Adipocyte (in vitro differentiated cells): ENCODE measurements around the gene TMEM132E.

ENCODE experiments used
- DNase-seq: peaks from one replicate; pipeline ENCODE4 v3.0.0-alpha.2; 2015; ENCODE audit warnings: low read depth
- H3K27me3 ChIP-seq: replicated peaks from 2 replicates; pipeline ENCODE4 v1.7.0; 2013; ENCODE audit warnings: mild to moderate bottlenecking, low read length, moderate library complexity; ENCODE audit not compliant: control insufficient read depth, insufficient read depth
- H3K36me3 ChIP-seq: 2 replicates; pipeline ENCODE4 v1.7.0; 2013; ENCODE audit warnings: low read length, mild to moderate bottlenecking, moderate library complexity; ENCODE audit not compliant: control insufficient read depth, insufficient read depth, severe bottlenecking
- H3K4me1 ChIP-seq: 2 replicates; pipeline ENCODE4 v1.7.0; 2013; ENCODE audit warnings: mild to moderate bottlenecking, low read length, moderate library complexity; ENCODE audit not compliant: control insufficient read depth, insufficient read depth
- H3K4me3 ChIP-seq: 2 replicates; pipeline ENCODE4 v1.7.0; 2013; ENCODE audit warnings: mild to moderate bottlenecking, low read length, moderate library complexity
- H3K9ac ChIP-seq: 2 replicates; pipeline ENCODE4 v1.7.0; 2013; ENCODE audit warnings: mild to moderate bottlenecking, low read length, moderate library complexity
- H3K9me3 ChIP-seq: 2 replicates; pipeline ENCODE4 v1.7.0; 2013; ENCODE audit warnings: mild to moderate bottlenecking, low read length, moderate library complexity; ENCODE audit not compliant: control insufficient read depth

The TMEM132E gene

DNA sequence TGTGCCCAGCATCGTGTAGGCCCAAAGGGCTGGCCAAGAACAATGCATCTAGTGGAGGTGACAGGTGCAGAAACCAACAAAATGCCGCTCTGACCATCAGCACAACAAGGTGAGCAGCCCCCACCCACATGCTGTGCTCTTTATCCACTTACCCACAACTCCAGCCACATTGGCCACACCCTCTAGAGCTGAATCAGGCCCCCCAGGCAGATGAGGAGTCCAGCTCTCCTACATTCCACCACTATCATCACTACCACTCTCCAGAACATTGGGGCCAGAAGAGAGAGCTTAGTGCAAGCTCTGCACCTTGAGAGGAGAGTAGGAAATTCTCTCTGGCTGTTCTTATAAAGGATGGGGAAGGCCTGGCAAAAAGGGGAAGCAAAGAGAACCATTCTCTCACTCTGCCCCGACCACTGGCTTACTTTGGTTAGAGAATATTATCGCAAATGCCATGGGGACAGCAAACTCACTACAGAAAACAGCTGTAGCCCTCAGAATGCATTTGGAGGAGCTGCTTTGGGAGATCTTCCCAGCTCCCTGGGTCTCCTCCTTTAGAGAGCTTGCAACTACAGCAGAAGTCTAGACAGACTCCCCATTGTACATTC is 75.0 kb downstream of the TMEM132E start:
- Histone ChIP-seq H3K36me3 (no peaks in the 10 kb centered on the region), H3K9me3 (peaks cover 6% of the 10 kb centered on the region), H3K9ac (no peak overlapping the region), H3K4me3 (no peak overlapping the region), H3K4me1 (peaks cover 15% of the 10 kb centered on the region), H3K27me3 (peaks cover 56% of the 10 kb centered on the region)
- DNase-seq, result no peak

DNA sequence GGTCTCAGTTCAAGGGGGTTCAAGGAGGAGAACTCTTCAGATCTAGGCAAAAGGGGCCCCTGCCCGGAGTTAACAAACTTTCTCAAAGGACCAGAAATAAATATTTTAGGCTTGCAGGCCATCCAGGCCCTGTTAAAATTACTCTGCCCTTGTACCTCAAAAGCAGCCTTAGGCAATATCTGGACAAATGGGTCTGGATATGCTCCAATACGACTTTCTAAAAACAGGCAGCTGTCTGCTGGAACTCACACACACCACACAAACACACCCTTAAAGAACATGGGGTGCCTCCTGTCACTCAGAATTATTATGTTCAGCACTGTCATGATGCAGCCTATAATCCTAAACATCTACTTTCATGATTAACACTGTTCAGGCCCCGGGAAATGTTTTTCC is 75.5 kb downstream of the TMEM132E start:
- no peak for DNase-seq
- H3K9ac ChIP-seq, result no peak overlapping the region
- H3K9me3 ChIP-seq, result peaks cover 6% of the 10 kb centered on the region
- peaks cover 15% of the 10 kb centered on the region for H3K4me1 ChIP-seq
- H3K4me3 ChIP-seq, result no peak overlapping the region
- no peaks in the 10 kb centered on the region for H3K36me3 ChIP-seq
- peaks cover 59% of the 10 kb centered on the region for H3K27me3 ChIP-seq

DNA sequence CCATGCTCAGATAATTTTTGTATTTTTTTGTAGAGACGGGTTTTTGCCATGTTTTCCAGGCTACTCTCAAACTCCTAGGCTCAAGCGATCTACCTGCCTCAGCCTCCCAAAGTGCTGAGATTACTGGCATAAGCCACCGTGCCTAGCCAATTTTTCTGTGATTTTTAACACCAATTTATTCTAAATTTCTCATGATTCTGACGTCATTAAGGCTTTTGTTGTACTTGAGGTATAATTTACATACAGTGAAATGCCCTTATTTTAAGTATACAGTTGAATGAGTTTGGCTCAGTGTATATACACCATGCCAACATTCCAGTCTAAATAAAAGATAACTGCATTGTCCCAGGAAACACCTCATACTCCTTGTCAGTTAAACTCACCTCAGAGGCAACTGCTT is 77.4 kb downstream of the TMEM132E start:
- H3K36me3 ChIP-seq, result no peaks in the 10 kb centered on the region
- no peak overlapping the region for H3K9ac ChIP-seq
- H3K4me3 ChIP-seq, result no peak overlapping the region
- H3K4me1 ChIP-seq, result peaks cover 15% of the 10 kb centered on the region
- DNase-seq, result no peak
- H3K27me3 ChIP-seq, result peaks cover 55% of the 10 kb centered on the region
- no peaks in the 10 kb centered on the region for H3K9me3 ChIP-seq

DNA sequence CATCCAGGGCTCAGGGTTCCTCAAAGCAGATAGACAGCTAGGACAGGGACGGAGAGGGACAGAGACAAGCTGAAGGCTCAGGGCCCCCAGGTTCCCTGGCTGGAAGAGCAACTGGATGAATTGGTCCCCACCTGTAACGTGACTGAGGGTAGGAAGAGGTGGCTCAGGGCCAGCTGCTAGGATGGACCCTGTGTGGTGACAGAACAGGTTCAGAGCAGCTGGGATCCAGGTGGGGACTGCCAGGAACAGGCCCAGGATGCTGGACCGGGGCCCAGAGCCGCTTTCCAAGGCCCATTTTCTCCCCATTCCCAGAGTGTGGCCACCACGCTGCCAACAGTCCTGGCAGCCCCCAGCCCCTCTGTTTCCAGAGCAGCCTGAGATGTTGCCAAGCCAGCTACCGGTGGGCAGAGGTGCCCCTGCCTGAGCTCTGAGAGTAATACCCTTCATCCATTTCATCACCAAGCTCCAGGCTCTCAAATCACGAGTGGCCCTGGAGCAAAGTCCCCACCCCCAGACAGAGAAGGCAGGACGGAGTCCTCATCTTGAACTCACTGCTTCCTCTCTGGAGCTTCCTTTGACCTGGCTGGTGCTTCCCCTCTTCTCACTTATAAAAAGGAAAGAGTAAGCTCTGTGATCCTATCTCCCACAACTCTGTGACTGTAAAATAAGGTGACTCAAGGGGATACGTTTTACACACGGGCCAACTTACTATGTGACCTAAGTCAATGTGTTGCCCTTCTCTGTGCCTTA is 79.6 kb downstream of the TMEM132E start:
- Histone ChIP-seq H3K27me3 (peaks cover 53% of the 10 kb centered on the region), H3K4me3 (no peak overlapping the region), H3K36me3 (no peaks in the 10 kb centered on the region), H3K9me3 (no peaks in the 10 kb centered on the region), H3K4me1 (peaks cover 15% of the 10 kb centered on the region), H3K9ac (no peak overlapping the region)
- DNase-seq, result no peak

DNA sequence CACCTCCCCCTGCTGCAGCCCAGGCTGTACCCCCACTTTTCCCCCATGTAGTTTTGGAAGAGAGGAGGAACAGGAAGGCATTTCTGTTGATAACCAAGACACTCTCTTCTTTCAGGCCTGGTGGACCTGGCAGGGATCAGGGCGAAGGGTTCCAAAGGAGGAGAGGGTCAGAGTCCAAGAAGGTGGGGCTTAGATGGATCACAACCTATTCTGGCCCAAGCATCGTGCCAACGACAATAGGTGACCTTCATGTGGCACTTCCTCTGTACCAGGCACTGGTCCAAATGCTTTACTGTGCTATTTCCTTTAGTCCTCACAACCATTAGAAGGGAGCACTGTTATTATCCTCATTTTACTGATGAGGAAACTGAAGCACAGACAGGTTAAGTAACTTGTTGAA is 84.3 kb downstream of the TMEM132E start:
- Histone ChIP-seq H3K27me3 (peaks cover 72% of the 10 kb centered on the region), H3K9me3 (no peaks in the 10 kb centered on the region), H3K36me3 (no peaks in the 10 kb centered on the region), H3K4me1 (no peaks in the 10 kb centered on the region), H3K4me3 (no peak overlapping the region), H3K9ac (no peak overlapping the region)
- DNase-seq, result no peak

DNA sequence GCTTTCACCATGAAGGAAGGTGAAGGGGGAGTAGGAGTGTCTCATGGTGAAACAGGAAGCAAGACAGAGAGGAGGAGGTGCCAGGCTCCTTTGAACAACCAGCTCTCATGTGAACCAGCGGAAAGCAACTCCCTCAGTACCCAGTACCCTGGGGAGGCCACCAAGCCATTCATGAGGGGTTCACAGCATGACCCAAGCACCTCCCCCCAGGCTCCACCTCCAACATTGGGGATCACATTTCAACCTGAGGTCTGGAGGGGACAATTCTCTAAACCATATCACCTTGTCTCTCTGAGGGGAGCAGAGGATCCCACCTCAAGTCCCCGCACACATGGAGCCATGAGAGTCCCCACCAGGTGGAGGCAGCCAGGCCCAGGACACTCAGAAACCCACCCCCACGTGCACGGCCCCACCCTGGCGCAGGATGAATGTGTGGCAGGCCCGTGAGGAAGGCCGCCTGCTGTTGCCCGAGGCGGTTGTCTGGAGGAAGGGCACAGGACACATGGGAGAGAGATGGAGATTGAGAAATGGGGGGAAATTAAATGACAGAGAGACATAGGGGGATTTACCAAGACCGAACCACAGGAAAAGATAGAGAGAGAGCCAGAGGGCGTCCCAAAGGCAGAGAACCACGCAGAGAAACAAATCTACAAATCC is 85.9 kb downstream of the TMEM132E start:
- no peak overlapping the region for H3K9ac ChIP-seq
- DNase-seq, result no peak
- H3K36me3 ChIP-seq, result no peaks in the 10 kb centered on the region
- H3K4me3 ChIP-seq, result no peak overlapping the region
- H3K27me3 ChIP-seq, result peaks cover 61% of the 10 kb centered on the region
- no peaks in the 10 kb centered on the region for H3K4me1 ChIP-seq
- no peaks in the 10 kb centered on the region for H3K9me3 ChIP-seq

DNA sequence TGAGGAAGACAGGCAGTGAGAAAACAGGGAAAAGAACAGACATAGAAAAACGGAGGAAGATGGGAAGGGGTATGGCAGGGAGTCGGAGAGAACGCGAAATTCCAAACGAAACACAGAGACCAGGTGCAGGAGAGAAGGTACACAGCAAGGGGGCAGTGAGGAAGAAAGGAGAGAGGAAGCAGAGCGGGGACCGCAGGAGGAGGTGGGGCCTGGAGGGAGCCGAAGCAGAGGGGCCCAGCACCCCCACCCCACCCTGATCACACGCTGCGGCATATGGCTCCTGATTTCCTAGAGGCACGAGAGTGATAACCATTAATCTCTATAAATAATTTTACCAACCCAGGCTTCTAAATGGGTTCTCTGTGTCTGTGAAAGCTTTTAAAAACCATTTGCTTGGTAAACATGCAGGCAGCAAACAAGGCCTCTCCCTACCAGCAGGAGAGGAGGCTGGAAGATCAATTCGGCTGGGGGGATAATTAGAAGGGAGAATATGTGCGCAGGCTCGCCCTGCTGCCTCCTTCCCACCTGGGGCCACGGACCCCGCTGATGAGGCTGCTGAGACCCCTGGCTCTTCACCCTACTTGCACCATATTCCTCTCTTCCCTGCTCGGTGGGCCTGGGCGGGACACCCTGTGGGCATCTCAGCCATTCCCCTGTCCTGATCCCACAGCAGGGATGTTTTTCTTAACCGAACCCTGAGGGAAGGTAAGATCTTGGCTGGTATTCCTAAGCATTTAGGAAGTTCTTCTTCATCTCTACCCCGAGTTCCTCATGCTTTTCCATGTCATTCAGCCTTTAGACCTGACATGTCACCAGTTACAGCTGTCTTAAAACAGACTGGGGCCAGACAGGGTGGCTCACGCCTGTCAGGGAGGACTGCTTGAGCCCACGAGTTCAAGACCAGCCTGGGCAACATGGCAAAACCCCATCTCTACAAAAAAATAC is 86.7 kb downstream of the TMEM132E start:
- DNase-seq, result no peak
- H3K36me3 ChIP-seq, result no peaks in the 10 kb centered on the region
- no peak overlapping the region for H3K9ac ChIP-seq
- H3K27me3 ChIP-seq, result peaks cover 60% of the 10 kb centered on the region
- no peaks in the 10 kb centered on the region for H3K9me3 ChIP-seq
- H3K4me1 ChIP-seq, result no peaks in the 10 kb centered on the region
- no peak overlapping the region for H3K4me3 ChIP-seq

DNA sequence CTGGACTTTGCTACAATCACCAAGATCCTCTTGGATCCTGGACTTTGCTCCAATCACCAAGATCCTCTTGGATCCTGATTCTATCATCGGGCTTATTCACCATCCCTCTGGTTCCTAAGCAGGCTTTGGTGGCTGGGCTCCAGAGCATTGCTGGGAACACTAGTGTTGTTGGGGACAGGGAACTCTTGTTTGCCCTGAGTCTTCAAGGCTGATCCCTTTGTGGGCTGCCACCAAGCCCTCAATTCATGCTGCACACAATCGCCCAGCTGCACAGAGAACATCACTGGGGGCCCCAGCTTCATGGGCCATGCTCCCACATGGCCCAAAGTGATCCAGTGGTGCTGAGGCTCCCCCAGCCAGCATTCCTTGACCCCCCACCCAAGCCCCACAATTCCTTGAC is 88.3 kb downstream of the TMEM132E start:
- H3K4me3 ChIP-seq, result no peak overlapping the region
- peaks cover 52% of the 10 kb centered on the region for H3K27me3 ChIP-seq
- no peaks in the 10 kb centered on the region for H3K9me3 ChIP-seq
- H3K9ac ChIP-seq, result no peak overlapping the region
- DNase-seq, result no peak
- no peaks in the 10 kb centered on the region for H3K4me1 ChIP-seq
- no peaks in the 10 kb centered on the region for H3K36me3 ChIP-seq

DNA sequence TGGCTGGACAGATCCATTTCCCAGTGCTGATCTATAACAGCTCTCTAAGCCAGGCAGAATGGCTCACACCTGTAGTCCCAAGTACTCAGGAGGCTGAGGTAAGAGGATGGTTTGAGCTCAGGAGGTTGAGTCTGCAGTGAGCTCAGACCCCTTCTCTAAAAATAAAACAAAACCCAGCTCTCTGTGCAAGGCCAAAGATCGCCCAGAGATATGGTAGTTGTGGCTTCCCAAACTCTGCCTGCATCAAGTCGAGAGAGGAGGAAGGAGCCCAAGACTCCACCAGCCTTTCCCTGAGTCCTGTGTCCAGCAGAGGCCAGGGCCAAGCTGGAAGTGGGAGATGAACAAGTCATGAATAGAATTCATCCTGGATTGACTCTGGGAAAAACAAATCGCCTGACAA is 88.8 kb downstream of the TMEM132E start:
- H3K4me3 ChIP-seq, result no peak overlapping the region
- no peak for DNase-seq
- H3K9me3 ChIP-seq, result no peaks in the 10 kb centered on the region
- no peaks in the 10 kb centered on the region for H3K4me1 ChIP-seq
- no peaks in the 10 kb centered on the region for H3K36me3 ChIP-seq
- H3K9ac ChIP-seq, result no peak overlapping the region
- peaks cover 48% of the 10 kb centered on the region for H3K27me3 ChIP-seq

DNA sequence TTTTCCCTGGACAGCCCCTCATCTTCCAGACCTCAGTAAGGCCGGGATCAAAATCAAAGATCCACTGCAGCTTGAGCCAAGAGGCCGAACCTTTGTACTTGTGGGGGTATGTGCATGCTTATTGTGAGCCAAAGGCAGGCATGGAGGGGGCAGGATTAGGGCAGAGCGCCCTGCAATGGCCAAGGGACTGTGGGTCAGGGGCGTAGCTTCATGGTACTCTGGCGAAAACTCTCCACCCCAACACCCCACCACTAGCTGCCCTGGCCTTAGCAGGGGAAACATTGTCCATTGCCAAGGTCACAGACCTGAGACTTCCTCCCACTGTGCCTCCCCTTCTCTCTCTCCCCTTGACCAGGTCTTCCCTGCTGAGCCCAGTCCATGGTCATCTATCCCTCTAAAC is 90.1 kb downstream of the TMEM132E start:
- H3K27me3 ChIP-seq, result peaks cover 35% of the 10 kb centered on the region
- H3K4me1 ChIP-seq, result no peaks in the 10 kb centered on the region
- no peaks in the 10 kb centered on the region for H3K36me3 ChIP-seq
- H3K9ac ChIP-seq, result no peak overlapping the region
- no peak for DNase-seq
- no peak overlapping the region for H3K4me3 ChIP-seq
- H3K9me3 ChIP-seq, result no peaks in the 10 kb centered on the region

DNA sequence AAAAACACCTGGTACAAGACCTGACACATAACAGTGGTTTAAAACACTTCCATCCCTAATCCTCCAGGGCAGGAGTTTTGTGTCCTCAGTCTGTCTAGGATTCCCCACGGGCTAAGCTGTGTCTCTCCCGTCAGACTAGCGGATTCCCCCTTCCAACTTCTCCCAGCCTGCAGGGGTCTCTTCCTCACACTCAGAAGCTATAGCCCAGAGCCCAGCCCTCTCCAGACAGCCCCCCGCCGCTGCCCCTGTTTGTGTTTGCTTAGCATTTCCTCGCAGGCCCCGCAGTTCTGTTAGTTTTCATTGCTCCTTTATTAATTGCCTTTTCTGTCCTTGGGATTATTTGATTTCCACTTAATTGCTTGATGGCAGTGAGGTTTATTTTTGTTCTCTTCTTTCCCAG is 91.2 kb downstream of the TMEM132E start:
- no peaks in the 10 kb centered on the region for H3K9me3 ChIP-seq
- H3K36me3 ChIP-seq, result no peaks in the 10 kb centered on the region
- H3K4me1 ChIP-seq, result no peaks in the 10 kb centered on the region
- no peak overlapping the region for H3K9ac ChIP-seq
- no peak for DNase-seq
- H3K27me3 ChIP-seq, result peaks cover 26% of the 10 kb centered on the region
- H3K4me3 ChIP-seq, result no peak overlapping the region
